Measurements from ENCODE around the gene ZNF263.

ZNF263 gene

DNA sequence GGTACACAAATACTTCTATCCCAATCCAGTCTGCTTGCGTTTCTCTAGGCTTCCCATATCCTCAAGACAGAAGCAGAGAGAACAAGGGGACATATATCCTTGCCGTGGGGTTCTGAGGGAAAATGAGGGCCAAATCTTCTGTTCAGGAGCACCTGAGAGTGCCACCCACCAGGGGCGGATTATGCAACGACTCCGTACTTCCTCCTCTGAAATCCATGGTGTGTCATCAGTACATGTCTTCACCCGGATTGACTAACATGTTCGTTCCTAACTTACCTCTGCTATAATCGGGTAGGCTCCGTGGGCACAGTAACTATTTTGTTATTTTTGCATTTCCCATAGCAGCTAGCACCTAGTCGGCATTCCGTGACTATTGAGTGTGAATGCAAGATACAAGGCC is 40.6 kb upstream of the ZNF263 start:
- TF ChIP-seq POLR2A (IDR thresholded peaks at IDR 0.05; ENCODE audit: extremely low read depth, insufficient read length), result no peak
- TF ChIP-seq MYC (IDR thresholded peaks at IDR 0.05; ENCODE audit: low read depth, low read length), result no peak
- TF ChIP-seq, protein P1, sequence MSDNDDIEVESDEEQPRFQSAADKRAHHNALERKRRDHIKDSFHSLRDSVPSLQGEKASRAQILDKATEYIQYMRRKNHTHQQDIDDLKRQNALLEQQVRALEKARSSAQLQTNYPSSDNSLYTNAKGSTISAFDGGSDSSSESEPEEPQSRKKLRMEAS (IDR thresholded peaks at IDR 0.05; ENCODE audit: low read depth, low read length), result 0 out of 2 replicates have a peak, but pooled peaks have one; percentile 12
- TF ChIP-seq, protein P2, sequence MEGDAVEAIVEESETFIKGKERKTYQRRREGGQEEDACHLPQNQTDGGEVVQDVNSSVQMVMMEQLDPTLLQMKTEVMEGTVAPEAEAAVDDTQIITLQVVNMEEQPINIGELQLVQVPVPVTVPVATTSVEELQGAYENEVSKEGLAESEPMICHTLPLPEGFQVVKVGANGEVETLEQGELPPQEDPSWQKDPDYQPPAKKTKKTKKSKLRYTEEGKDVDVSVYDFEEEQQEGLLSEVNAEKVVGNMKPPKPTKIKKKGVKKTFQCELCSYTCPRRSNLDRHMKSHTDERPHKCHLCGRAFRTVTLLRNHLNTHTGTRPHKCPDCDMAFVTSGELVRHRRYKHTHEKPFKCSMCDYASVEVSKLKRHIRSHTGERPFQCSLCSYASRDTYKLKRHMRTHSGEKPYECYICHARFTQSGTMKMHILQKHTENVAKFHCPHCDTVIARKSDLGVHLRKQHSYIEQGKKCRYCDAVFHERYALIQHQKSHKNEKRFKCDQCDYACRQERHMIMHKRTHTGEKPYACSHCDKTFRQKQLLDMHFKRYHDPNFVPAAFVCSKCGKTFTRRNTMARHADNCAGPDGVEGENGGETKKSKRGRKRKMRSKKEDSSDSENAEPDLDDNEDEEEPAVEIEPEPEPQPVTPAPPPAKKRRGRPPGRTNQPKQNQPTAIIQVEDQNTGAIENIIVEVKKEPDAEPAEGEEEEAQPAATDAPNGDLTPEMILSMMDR (IDR thresholded peaks at IDR 0.05; ENCODE audit: low read depth, low read length), result no peak
- H3K4me3 ChIP-seq (ENCODE audit: low read depth, low read length), result no peak overlapping the region
- peak; percentile 83 for DNase-seq (ENCODE audit: low read depth)

DNA sequence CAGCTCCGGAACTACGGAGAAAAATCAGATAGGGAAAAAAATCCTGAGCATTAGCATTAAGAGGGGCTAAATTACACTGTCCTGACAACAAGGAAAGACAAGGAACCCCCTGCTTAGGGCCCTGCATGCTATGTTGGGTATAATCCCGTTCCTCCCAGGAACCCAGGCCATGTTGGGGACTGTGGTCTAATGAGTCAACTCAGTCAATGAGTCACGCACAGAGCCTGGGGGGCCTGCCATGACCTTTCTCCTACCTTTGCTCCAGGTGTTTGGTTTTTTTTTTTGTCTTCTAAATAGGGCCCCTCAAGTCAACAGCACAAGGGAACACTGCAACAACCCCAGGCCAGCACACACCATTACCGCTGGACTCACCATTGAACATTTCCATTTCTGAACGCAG is 39.4 kb upstream of the ZNF263 start:
- no peak for DNase-seq (ENCODE audit: low read depth)
- TF ChIP-seq POLR2A (IDR thresholded peaks at IDR 0.05; ENCODE audit: extremely low read depth, insufficient read length), result no peak
- TF ChIP-seq, protein P1 (IDR thresholded peaks at IDR 0.05; ENCODE audit: low read depth, low read length), result no peak
- TF ChIP-seq MYC (IDR thresholded peaks at IDR 0.05; ENCODE audit: low read depth, low read length), result no peak
- TF ChIP-seq, protein P2 (IDR thresholded peaks at IDR 0.05; ENCODE audit: low read depth, low read length), result no peak
- no peak overlapping the region for H3K4me3 ChIP-seq (ENCODE audit: low read depth, low read length)

DNA sequence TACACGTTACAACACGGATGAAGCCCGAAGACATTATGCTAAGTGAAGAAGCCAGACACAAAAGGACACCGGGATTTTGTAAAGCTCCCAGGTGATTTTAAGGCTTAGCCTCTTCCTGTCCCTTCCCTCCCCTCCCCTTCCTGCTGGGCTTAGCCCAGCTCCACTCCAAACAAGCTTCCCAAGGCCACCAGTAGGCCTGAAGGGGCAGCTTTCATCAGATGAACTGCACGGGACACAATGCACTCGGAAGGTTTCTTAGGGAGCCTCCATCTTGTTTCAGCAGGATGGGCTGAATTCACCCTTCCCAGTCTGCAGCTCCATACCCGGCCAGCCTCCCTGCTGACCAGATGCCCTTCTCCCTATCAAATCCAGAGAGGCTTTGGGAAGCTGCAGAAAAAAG is 37.3 kb upstream of the ZNF263 start:
- no peak for TF ChIP-seq MYC (IDR thresholded peaks at IDR 0.05; ENCODE audit: low read depth, low read length)
- TF ChIP-seq, protein P2 (IDR thresholded peaks at IDR 0.05; ENCODE audit: low read depth, low read length), result no peak
- TF ChIP-seq, protein P1 (IDR thresholded peaks at IDR 0.05; ENCODE audit: low read depth, low read length), result no peak
- no peak for TF ChIP-seq POLR2A (IDR thresholded peaks at IDR 0.05; ENCODE audit: extremely low read depth, insufficient read length)
- no peak for DNase-seq (ENCODE audit: low read depth)
- H3K4me3 ChIP-seq (ENCODE audit: low read depth, low read length), result no peak overlapping the region

DNA sequence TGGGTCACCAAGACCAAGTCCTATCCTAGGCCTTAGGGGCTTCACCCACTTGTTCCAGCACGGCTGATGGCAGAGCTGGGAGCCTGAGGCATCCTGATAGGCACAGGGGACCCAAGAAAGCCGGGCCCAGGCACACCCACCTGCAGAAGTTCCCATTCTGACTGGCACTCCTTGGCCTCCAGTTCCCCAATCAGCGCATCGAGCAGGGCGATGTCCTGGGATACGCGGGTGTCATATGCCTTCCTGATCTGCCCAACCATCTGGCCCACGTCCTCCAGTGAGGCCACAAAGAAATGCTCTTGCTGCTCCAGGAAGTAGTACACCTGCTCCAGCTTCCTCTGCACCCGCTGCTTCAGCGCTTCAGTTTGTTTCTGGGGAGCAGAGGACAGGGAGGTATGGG is 36.4 kb upstream of the ZNF263 start:
- TF ChIP-seq, protein P2 (IDR thresholded peaks at IDR 0.05; ENCODE audit: low read depth, low read length), result no peak
- TF ChIP-seq, protein P1 (IDR thresholded peaks at IDR 0.05; ENCODE audit: low read depth, low read length), result no peak
- TF ChIP-seq MYC (IDR thresholded peaks at IDR 0.05; ENCODE audit: low read depth, low read length) (no peak), POLR2A (IDR thresholded peaks at IDR 0.05; ENCODE audit: extremely low read depth, insufficient read length) (no peak)
- no peak for DNase-seq (ENCODE audit: low read depth)
- no peak overlapping the region for H3K4me3 ChIP-seq (ENCODE audit: low read depth, low read length)

DNA sequence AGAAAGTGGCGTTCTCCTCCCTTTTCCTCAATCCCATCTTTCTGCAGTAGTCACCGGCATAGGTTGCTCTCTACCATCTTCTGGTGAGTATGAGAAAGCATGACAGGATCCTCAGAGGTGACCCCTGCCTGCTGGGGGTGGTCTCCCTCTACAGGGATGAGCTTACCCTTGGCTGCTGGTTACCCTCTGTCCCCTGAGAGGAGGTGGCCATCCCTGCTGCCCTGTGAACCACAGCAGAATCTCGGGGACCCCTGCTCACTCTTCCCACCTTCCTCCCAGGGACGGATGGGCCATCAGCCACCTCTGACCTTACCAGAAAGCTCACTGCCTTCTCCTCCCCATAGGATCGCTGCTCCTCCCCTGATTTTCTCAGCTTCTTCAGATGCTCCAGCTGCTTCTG is 34.7 kb upstream of the ZNF263 start:
- TF ChIP-seq, protein P2 (IDR thresholded peaks at IDR 0.05; ENCODE audit: low read depth, low read length), result no peak
- no peak for TF ChIP-seq MYC (IDR thresholded peaks at IDR 0.05; ENCODE audit: low read depth, low read length)
- TF ChIP-seq, protein P1 (IDR thresholded peaks at IDR 0.05; ENCODE audit: low read depth, low read length), result no peak
- no peak for TF ChIP-seq POLR2A (IDR thresholded peaks at IDR 0.05; ENCODE audit: extremely low read depth, insufficient read length)
- no peak overlapping the region for H3K4me3 ChIP-seq (ENCODE audit: low read depth, low read length)
- no peak for DNase-seq (ENCODE audit: low read depth)
